Posterior cingulate gyrus (tissue), 11 donors: ENCODE results near the gene VPS54.
A peak's percentile ranks its signal among the peaks of the same experiment; 100 is the strongest.
"Not testable (repeated sequence)": the region's sequence is repeated elsewhere in the genome, so short reads cannot be mapped to it uniquely, and the experiment has no call there.

Source experiments
- DNase-seq, 10 donors: peaks; one replicate each; pipeline versions ENCODE4 v3.0.0 to v3.0.0-alpha.2; 2020 to 2021; ENCODE audit warnings: mixed read lengths in 3 of 10
- intact Hi-C: fragments of 100-400 bp; cut with DNase I; formaldehyde crosslinking; loops from one replicate; pipeline ENCODE4 v1.15.1; 2023

The VPS54 gene

GRCh38 chr2:63850649-63851048 is 168.6 kb downstream of the VPS54 start:
- no peak for DNase-seq
- intact Hi-C loops = no loop called here

DNA sequence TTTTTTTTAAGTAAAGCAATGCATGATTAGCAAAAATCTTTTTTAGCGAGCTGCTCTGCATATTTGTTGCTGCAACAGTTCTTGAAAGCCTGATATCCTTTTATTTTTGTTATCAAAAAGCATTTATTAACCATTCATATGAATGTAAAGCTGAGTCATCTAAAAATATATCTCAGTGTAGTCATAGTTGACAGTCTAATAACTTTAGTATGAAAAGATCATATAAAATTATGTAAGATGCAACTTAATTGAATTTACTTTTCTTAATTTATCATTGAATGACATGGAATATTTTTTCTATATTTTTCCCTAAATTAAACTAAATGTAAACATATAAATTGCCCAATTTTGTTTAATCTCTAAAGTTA is 169.0 kb downstream of the VPS54 start:
- no peak for DNase-seq
- intact Hi-C loops = no loop called here

- peak in 1 of 10 donors; percentile 21 for DNase-seq
- intact Hi-C loops = no loop called here
These were observed 169.6 kb downstream of the VPS54 start for GRCh38 chr2:63849381-63850203.

DNA sequence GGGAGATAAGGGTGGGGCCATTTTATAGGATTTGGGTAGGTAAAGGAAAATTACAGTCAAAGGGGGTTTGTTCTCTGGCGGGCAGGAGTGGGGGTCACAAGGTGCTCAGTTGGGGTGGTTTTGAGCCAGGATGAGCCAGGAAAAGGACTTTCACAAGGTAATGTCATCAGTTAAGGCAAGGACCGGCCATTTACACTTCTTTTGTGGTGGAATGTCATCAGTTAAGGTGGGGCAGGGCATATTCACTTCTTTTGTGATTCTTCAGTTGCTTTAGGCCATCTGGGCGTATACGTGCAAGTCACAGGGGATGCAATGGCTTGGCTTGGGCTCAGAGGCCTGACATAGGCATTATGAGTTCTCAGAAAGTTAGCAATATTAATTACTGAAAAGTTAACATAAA is 171.7 kb downstream of the VPS54 start:
- DNase-seq, intact Hi-C loops: not testable (repeated sequence)

- intact Hi-C loops = no loop called here
These were observed 172.7 kb downstream of the VPS54 start for GRCh38 chr2:63846487-63846886.

DNA sequence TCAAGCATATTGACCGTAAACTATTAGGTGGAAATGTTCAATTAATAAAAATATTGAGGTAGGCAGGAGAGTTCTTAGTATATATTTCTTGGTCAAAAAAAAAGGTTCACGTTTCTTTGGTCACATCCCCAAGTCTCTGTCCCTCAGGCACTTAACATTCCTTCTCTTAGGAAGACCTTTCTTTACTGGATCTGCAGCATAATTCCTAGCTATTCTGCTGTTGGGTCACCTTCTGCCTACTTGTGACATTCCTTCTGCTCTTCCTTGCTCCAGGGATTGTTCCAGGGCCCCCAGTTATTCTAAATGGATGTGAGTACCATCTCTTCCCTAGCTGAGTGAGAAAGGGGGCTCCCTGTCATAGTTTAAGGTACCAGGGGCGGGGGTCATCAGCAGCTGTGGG is 173.4 kb downstream of the VPS54 start:
- DNase-seq = no peak
- intact Hi-C loops = no loop called here

More at GRCh38 chr2:63846487-63846886, 172.7 kb downstream of the VPS54 start:
- DNase-seq = no peak

- intact Hi-C loops = loop anchor here (5.0 kb wide), 2 partner anchors 173 to 257 kb away; partner anchors contain the start of genes MDH1, VPS54 and WDPCP
- DNase-seq = no peak
These were observed 174.6 kb downstream of the VPS54 start for GRCh38 chr2:63844616-63845015.

GRCh38 chr2:63843791-63844190 is 175.4 kb downstream of the VPS54 start:
- intact Hi-C loops = loop anchor here (5.0 kb wide), 2 partner anchors 174 to 256 kb away; partner anchors contain the start of genes MDH1, VPS54 and WDPCP
- no peak for DNase-seq

DNA sequence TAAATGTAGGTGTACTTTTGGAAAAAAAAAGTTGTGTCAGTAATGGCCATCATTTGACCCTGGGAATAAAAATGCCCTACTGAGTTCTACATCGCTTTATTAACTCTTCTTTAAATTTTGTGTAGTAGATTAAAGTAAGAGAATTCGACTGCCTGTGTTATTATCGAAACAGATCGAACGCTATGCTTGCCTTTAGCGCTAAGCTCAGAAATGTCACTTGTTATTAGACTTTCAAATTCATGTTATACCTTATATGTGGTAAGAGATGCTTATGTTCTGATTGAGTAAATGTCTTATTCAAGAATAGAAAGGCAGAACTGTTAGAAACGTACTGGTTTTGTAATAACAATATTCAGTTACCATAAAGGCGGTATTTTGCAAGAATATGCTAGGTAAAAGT is 176.1 kb downstream of the VPS54 start:
- intact Hi-C loops = loop anchor here (5.0 kb wide), 2 partner anchors 174 to 256 kb away; partner anchors contain the start of genes MDH1, VPS54 and WDPCP
- DNase-seq = no peak

- peak in 3 of 10 donors; percentile 24 to 68 (median 50) for DNase-seq
- intact Hi-C loops = loop anchor here (5.0 kb wide), 2 partner anchors 175 to 255 kb away; partner anchors contain the start of genes MDH1, VPS54 and WDPCP
These were observed 176.8 kb downstream of the VPS54 start for GRCh38 chr2:63842149-63843061.
